Measurements from ENCODE around the gene LONP2.

LONP2 gene

DNA sequence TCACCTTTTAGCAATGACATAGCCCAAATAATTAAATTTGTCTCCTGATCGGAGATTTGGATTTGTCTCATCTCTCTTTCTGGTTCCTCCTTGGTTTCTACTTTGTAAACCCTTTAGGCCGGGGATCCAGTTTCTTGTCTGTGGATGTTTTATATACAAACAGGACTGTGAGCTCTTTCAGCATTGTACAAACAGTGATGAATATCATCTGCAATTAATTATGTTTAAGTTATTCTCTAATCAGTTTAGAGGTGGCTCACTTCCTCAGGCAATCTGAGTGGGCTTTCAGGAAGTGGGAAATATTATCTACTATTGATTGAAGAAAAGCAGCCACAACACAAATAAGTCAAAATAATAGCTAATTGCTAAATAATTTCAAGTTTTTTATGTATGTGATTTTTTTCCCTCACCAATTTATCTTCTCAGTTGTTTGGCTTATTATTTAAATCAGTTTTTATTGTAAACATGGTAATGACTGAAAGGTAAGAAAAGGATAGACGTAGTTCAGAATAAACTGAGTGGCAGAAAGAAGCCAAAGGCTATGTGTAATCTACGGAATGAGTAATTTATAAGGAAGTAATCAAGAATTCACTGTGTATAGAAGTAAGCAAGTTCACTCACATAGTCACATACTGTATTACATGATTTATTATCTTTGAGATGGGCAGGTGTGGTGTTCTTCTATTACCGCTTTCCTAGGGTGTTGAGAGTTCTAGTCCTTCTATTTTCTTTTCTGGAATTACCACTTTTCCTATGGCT lies 6.6 kb downstream of the LONP2 start:
- DNase-seq (ENCODE audit: low read depth in 2 of 2) = no peak
- TF ChIP-seq, protein P1, sequence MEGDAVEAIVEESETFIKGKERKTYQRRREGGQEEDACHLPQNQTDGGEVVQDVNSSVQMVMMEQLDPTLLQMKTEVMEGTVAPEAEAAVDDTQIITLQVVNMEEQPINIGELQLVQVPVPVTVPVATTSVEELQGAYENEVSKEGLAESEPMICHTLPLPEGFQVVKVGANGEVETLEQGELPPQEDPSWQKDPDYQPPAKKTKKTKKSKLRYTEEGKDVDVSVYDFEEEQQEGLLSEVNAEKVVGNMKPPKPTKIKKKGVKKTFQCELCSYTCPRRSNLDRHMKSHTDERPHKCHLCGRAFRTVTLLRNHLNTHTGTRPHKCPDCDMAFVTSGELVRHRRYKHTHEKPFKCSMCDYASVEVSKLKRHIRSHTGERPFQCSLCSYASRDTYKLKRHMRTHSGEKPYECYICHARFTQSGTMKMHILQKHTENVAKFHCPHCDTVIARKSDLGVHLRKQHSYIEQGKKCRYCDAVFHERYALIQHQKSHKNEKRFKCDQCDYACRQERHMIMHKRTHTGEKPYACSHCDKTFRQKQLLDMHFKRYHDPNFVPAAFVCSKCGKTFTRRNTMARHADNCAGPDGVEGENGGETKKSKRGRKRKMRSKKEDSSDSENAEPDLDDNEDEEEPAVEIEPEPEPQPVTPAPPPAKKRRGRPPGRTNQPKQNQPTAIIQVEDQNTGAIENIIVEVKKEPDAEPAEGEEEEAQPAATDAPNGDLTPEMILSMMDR (IDR thresholded peaks at IDR 0.05; ENCODE audit: low read depth, low read length) = no peak
- H3K4me3 ChIP-seq (replicated peaks in 1 of 2; ENCODE audit: low read depth in 2 of 2, low read length in 2 of 2) = no peak overlapping the region

DNA sequence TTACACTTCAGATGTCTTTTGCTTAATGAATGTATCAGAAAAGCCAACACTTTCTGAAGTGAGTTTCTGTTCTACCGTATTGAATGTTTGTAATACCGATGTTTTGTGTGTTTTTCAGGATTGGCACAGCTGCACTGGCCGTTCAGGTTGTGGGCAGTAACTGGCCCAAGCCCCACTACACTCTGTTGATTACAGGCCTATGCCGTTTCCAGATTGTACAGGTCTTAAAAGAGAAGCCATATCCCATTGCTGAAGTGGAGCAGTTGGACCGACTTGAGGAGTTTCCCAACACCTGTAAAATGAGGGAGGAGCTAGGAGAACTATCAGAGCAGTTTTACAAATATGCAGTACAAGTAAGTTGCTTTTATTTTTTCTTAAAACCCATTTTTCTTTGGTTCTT lies 7.9 kb downstream of the LONP2 start:
- no peak for DNase-seq (ENCODE audit: low read depth in 2 of 2)
- TF ChIP-seq, protein P1 (IDR thresholded peaks at IDR 0.05; ENCODE audit: low read depth, low read length) = no peak
- H3K4me3 ChIP-seq (replicated peaks in 1 of 2; ENCODE audit: low read depth in 2 of 2, low read length in 2 of 2) = no peak overlapping the region

DNA sequence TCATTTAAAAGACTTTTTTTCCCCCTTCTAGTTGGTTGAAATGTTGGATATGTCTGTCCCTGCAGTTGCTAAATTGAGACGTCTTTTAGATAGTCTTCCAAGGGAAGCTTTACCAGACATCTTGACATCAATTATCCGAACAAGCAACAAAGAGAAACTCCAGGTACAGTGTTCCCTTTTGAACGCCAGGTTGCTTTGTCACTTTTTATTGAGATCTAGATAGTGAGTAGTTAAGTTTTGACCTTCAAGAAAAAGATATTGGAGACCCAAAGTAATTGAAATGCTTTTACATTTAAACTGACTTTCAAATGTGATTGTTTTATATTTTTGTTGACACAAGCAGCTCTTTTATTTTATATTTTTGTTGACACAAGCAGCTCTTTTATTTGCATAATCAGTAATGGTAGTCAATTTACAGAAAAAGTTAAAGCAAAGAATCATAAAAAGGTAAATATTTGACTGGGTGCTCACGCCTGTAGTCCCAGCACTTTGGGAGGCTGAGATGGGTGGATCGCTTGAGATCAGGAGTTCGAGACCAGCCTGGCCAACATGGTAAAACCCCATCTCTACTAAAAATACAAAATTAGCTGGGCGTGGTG lies 12.6 kb downstream of the LONP2 start:
- TF ChIP-seq, protein P1 (IDR thresholded peaks at IDR 0.05; ENCODE audit: low read depth, low read length) = no peak
- DNase-seq (ENCODE audit: low read depth in 2 of 2) = no peak
- H3K4me3 ChIP-seq (replicated peaks in 1 of 2; ENCODE audit: low read depth in 2 of 2, low read length in 2 of 2) = no peak overlapping the region

DNA sequence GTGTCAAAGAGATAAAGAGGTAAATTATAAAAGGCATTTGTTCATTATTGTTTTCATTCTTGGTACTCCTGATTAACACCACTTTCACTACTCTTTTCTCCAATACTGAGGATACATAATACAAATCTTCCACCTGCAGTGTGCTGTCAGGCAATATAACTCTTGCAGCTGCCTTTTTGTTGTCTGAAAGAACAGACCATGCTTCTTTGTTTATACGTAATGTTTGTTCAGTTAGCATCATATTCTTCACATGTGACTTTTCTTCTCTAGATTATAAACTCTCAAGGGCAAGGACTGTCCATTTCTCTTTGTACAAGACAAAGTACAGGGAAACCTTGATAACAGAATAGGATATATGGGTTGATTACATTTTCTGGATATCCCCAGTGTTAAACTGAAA lies 17.5 kb downstream of the LONP2 start:
- no peak overlapping the region for H3K4me3 ChIP-seq (replicated peaks in 1 of 2; ENCODE audit: low read depth in 2 of 2, low read length in 2 of 2)
- no peak for DNase-seq (ENCODE audit: low read depth in 2 of 2)
- TF ChIP-seq, protein P1 (IDR thresholded peaks at IDR 0.05; ENCODE audit: low read depth, low read length) = no peak

DNA sequence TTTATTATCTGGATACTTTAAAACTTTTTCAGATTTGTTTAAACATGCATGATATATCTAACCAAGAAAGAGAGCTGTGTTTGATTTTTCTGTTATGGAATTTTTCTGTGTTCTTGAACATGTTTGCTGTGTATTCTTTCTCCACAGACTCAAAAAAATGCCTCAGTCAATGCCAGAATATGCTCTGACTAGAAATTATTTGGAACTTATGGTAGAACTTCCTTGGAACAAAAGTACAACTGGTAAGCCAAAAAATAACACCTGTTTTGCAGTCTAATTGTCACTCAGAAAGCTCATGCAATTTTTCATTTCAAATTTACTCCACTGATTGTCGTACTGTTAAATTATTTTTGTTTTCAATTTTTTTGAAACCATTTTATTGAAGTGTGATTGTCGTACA lies 18.5 kb downstream of the LONP2 start:
- TF ChIP-seq, protein P1 (IDR thresholded peaks at IDR 0.05; ENCODE audit: low read depth, low read length) = no peak
- H3K4me3 ChIP-seq (replicated peaks in 1 of 2; ENCODE audit: low read depth in 2 of 2, low read length in 2 of 2) = no peak overlapping the region
- DNase-seq (ENCODE audit: low read depth in 2 of 2) = no peak

DNA sequence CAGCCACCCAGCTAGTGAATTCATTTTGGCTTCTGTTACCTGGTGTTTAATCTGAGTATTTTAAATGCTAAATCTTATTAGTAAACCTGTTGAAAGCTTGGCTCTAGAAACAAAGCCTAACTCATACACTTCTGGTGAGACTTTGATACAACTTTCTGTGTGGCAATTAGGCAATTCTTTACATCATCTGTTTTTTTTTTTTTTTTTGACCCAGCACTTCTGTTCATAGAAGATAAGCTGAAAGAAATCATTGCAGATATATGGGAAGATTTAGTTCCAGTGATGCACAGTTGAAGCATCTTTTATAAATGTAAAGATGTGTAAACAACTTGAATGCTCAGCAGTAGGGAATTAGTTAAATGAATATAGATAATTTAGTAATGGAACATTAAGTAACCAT lies 24.9 kb downstream of the LONP2 start:
- TF ChIP-seq, protein P1 (IDR thresholded peaks at IDR 0.05; ENCODE audit: low read depth, low read length) = no peak
- no peak overlapping the region for H3K4me3 ChIP-seq (replicated peaks in 1 of 2; ENCODE audit: low read depth in 2 of 2, low read length in 2 of 2)
- no peak for DNase-seq (ENCODE audit: low read depth in 2 of 2)

Data from cardiac fibroblast (primary cell).